ENCODE measurements around the gene KCNN3.

DNA sequence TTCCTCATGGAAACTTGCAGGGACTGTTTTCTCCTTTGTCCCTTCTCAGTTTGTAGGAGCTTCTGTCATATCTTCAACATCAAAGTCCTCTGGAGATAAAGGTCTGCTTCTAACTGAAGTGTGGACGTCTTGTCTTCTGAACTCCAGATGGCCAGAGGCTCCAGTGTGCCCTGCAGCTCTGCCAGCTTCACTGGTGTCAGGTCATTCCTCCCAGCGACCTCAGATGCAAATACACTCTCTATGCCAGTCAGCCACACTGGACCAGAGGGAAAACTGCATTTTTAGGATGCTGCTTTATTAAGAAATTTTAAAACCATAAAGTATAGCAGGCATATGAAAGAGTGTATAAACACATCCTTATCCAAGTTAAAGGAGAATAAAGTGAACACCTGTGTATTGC, 183.6 kb downstream of the KCNN3 start:
- no peak for TF ChIP-seq TAF1 (IDR thresholded peaks at IDR 0.05; ENCODE audit: low read depth)
- TF ChIP-seq, protein P1, sequence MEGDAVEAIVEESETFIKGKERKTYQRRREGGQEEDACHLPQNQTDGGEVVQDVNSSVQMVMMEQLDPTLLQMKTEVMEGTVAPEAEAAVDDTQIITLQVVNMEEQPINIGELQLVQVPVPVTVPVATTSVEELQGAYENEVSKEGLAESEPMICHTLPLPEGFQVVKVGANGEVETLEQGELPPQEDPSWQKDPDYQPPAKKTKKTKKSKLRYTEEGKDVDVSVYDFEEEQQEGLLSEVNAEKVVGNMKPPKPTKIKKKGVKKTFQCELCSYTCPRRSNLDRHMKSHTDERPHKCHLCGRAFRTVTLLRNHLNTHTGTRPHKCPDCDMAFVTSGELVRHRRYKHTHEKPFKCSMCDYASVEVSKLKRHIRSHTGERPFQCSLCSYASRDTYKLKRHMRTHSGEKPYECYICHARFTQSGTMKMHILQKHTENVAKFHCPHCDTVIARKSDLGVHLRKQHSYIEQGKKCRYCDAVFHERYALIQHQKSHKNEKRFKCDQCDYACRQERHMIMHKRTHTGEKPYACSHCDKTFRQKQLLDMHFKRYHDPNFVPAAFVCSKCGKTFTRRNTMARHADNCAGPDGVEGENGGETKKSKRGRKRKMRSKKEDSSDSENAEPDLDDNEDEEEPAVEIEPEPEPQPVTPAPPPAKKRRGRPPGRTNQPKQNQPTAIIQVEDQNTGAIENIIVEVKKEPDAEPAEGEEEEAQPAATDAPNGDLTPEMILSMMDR (IDR thresholded peaks at IDR 0.05; ENCODE audit: poor library complexity, severe bottlenecking), result no peak
